Endothelial cell of umbilical vein (primary cell): ENCODE data around the gene CPNE7. TPM values are rescaled to one million over a fixed set of nuclear protein-coding genes. Genes with fewer than 3 reads are reported as not detected.

ENCODE experiments used
- BruUV-seq: library from RNA; stranded (reverse); fragments of 400-500 nt; replicated peaks from 2 replicates; lab custom pipeline; 2021; lab: Mats Ljungman, UMichigan
- CTCF ChIA-PET: fragments of 300-600, 350-600 bp; sonication (Branson Sonifier 250); formaldehyde crosslinking; loops from one replicate; lab custom pipeline; 2021; ENCODE audit warnings: antibody characterized with exemption, inconsistent platforms; lab: Charles Lee
- POLR2A ChIA-PET: fragments of 300-600, 350-600 bp; sonication (Branson Sonifier 250); formaldehyde crosslinking; loops from one replicate; lab custom pipeline; 2021; ENCODE audit warnings: antibody characterized with exemption, inconsistent platforms; lab: Charles Lee
- DNase-seq: peaks from one replicate; pipeline ENCODE4 v3.0.0-alpha.2; 2011; ENCODE audit warnings: low read depth, low spot score
- FAIRE-seq: peaks from 2 replicates; lab custom pipeline; 2011; peaks lifted over from hg19 to GRCh38; lab: Jason Lieb, UNC
- H2AFZ ChIP-seq: 2 replicates; pipeline ENCODE4 v1.6.0; 2012; ENCODE audit warnings: low read depth, low read length, control low read depth, inconsistent platforms
- H3K27ac ChIP-seq: 2 replicates; pipeline ENCODE4 v1.5.1; 2011; ENCODE audit warnings: low read depth, mild to moderate bottlenecking, control low read depth, low read length, moderate library complexity; ENCODE audit not compliant: insufficient read depth
- H3K27me3 ChIP-seq, 2 experiments: 2 replicates each; pipeline versions ENCODE4 v1.6.0 to v1.6.1; 2011; ENCODE audit warnings: low read length in 2 of 2, mixed read lengths in 1 of 2; ENCODE audit not compliant: control insufficient read depth in 2 of 2, insufficient read depth in 2 of 2
- H3K36me3 ChIP-seq, 2 experiments: 2 replicates in 1 of 2; 3 replicates in 1 of 2; pipeline ENCODE4 v1.5.1; 2011; ENCODE audit warnings: low read length in 2 of 2, mild to moderate bottlenecking in 1 of 2, moderate library complexity in 1 of 2; ENCODE audit not compliant: control insufficient read depth in 2 of 2, insufficient read depth in 2 of 2; ENCODE audit errors: extremely low read depth in 1 of 2
- H3K4me1 ChIP-seq: 3 replicates; pipeline ENCODE4 v1.5.1; 2011; ENCODE audit warnings: mild to moderate bottlenecking, low read length; ENCODE audit not compliant: control insufficient read depth, insufficient read depth; ENCODE audit errors: extremely low read depth
- H3K4me2 ChIP-seq: 2 replicates; pipeline ENCODE4 v1.6.1; 2011; ENCODE audit warnings: low read length, control low read depth, mixed read lengths; ENCODE audit not compliant: insufficient read depth
- H3K4me3 ChIP-seq, 3 experiments: fragments of 200-600 bp in 1 of 3; sonication (generic), shearing (Covaris generic) in 1 of 3; replicated peaks in 1 of 3; 2 replicates each; pipeline ENCODE4 v1.5.1; 2011 to 2016; ENCODE audit warnings: control low read depth in 3 of 3, low read length in 3 of 3, mild to moderate bottlenecking in 2 of 3, inconsistent platforms in 1 of 3, low read depth in 1 of 3, moderate library complexity in 1 of 3; ENCODE audit not compliant: insufficient read depth in 1 of 3
- H3K79me2 ChIP-seq: 2 replicates; pipeline ENCODE4 v1.6.0; 2012; ENCODE audit warnings: low read length, inconsistent platforms; ENCODE audit not compliant: control insufficient read depth, insufficient read depth
- H3K9ac ChIP-seq: replicated peaks from 2 replicates; pipeline ENCODE3; 2011; ENCODE audit warnings: low read length, control low read depth; ENCODE audit not compliant: insufficient read depth; ENCODE audit errors: extremely low read depth
- H3K9me1 ChIP-seq: replicated peaks from 3 replicates; pipeline ENCODE4 v1.6.0; 2011; ENCODE audit warnings: mild to moderate bottlenecking, low read length; ENCODE audit not compliant: control insufficient read depth, insufficient read depth; ENCODE audit errors: extremely low read depth
- H3K9me3 ChIP-seq: replicated peaks from 2 replicates; pipeline ENCODE4 v1.5.1; 2012; ENCODE audit warnings: low read length, inconsistent platforms; ENCODE audit not compliant: control insufficient read depth, insufficient read depth
- H4K20me1 ChIP-seq: replicated peaks from 2 replicates; pipeline ENCODE3; 2011; ENCODE audit warnings: mild to moderate bottlenecking, low read length; ENCODE audit not compliant: control insufficient read depth, insufficient read depth; ENCODE audit errors: extremely low read depth
- EZH2 ChIP-seq: IDR thresholded peaks from 2 replicates; pipeline ENCODE4 v1.6.1; 2012; ENCODE audit warnings: borderline replicate concordance, low read depth, mild to moderate bottlenecking, moderate library complexity, low read length, inconsistent platforms; ENCODE audit not compliant: severe bottlenecking
- FOS ChIP-seq: IDR thresholded peaks from 2 replicates; pipeline ENCODE4 v1.6.1; 2011; ENCODE audit warnings: mild to moderate bottlenecking, low read length, moderate library complexity, borderline replicate concordance; ENCODE audit not compliant: insufficient read depth
- GATA2 ChIP-seq: IDR thresholded peaks from 2 replicates; pipeline ENCODE4 v1.7.0; 2011; ENCODE audit warnings: low read depth, mild to moderate bottlenecking, moderate library complexity, mixed read lengths, low read length; ENCODE audit not compliant: insufficient read length, insufficient read depth
- JUN ChIP-seq: IDR thresholded peaks from 2 replicates; pipeline ENCODE4 v1.6.1; 2011; ENCODE audit warnings: borderline replicate concordance, low read depth; ENCODE audit not compliant: insufficient read length, insufficient read depth
- MAX ChIP-seq: IDR thresholded peaks from 2 replicates; pipeline ENCODE4 v1.6.1; 2011; ENCODE audit not compliant: insufficient read depth, insufficient read length
- MYC ChIP-seq: IDR thresholded peaks from one replicate; pipeline ENCODE4 v1.6.1; 2011; ENCODE audit warnings: mild to moderate bottlenecking, low read depth, low read length
- POLR2A ChIP-seq: IDR thresholded peaks from 2 replicates; pipeline ENCODE4 v1.6.1; 2012; ENCODE audit warnings: low read depth, mild to moderate bottlenecking, control low read depth, low read length
- POLR2AphosphoS5 ChIP-seq: IDR thresholded peaks from 2 replicates; pipeline ENCODE4 v1.6.1; 2012; ENCODE audit warnings: low read depth, mild to moderate bottlenecking, control low read depth, low read length, moderate library complexity; ENCODE audit not compliant: insufficient read depth
- dilution Hi-C: fragments of 300-500 bp; cut with MboI; formaldehyde crosslinking; loops from one replicate; pipeline ENCODE4 v1.15.0; 2019; ENCODE audit warnings: low sequenced_read_pairs; ENCODE audit not compliant: extremely low pct_ligation_motif_present
- intact Hi-C: fragments of 100-400 bp; cut with micrococcal nuclease; formaldehyde crosslinking; loops from one replicate; pipeline ENCODE4 v1.10.0; 2022
- polyA plus RNA-seq, 4 experiments: library from polyadenylated mRNA; depleted of rRNA in 3 of 4; stranded (reverse) in 3 of 4; unstranded in 1 of 4; fragments of >200 nt; gene quantifications; 2 replicates each; pipeline versions ENCODE4 v1.2.1 to v1.2.3, GENCODE V29; 2011 to 2012; ENCODE audit warnings: missing spikeins in 1 of 4
- total RNA-seq: library from RNA; stranded (reverse); gene quantifications from 2 replicates; pipeline ENCODE4 v1.2.3, GENCODE V29; 2021
- TF ChIP-seq, protein P1 (sequence below), 2 donors: IDR thresholded peaks; 1 replicate in 1 of 2; 2 replicates in 1 of 2; pipeline ENCODE4 v1.5.1; 2011; ENCODE audit warnings: low read length in 2 of 2, mild to moderate bottlenecking in 2 of 2, moderate library complexity in 2 of 2, control low read depth in 1 of 2, inconsistent platforms in 1 of 2, low read depth in 1 of 2; ENCODE audit not compliant: insufficient read depth in 1 of 2; ENCODE audit errors: extremely low read depth in 1 of 2

The CPNE7 gene
- total and polyA plus RNA-seq, 2 donors (not counting 3 experiments of a cell fraction or from before 2014, with no cell fraction given): 2.0 to 5.9 TPM

DNA sequence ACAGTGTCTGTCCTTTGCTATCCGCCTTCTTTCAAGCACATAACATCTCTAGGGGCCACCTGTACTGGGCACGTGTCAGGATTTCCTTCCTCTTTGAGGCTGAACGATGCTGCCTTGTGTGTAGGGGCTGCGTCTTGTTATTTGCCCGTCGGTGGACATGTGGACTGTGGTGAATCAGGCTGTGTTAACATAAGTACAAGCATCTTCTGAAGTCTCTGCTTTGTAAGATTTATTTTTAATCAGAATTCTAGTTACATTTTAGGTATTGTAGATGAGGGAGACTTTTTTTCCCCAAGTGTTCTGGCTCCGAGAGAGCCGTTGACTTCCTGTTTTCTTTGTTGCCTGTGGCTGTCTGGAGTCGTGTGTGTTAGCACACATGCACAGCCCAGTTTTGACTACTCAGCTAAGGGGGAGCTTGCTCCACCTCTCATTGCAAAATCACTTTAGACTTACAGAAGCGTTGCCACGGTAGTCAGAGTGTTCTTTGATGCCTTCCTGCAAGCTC lies 41.3 kb upstream of the CPNE7 start:
- Histone ChIP-seq H3K79me2 (peaks cover 7% of the 10 kb centered on the region), H2AFZ (no peak overlapping the region), H3K27ac (no peak overlapping the region), H3K4me3 (no peak overlapping the region), H3K4me1 (peaks cover 17% of the 10 kb centered on the region), H3K9me3 (no peaks in the 10 kb centered on the region), H3K27me3 (no peaks in the 10 kb centered on the region), H3K36me3 (peaks cover 0 to 43% of the 10 kb centered on the region in 2 experiments), H4K20me1 (no peaks in the 10 kb centered on the region), H3K9me1 (no peaks in the 10 kb centered on the region), H3K9ac (no peak overlapping the region), H3K4me2 (no peak overlapping the region)
- ChIA-PET POLR2A (interaction anchor here (0.7 kb wide), 1 partner anchor 22 kb away, joined by 3 read pairs; no protein-coding TSS in a partner anchor), CTCF (interaction anchor here (1.5 kb wide), 2 partner anchors 16 to 23 kb away, joined by 3 to 5 read pairs; no protein-coding TSS in a partner anchor)
- peak; percentile 60 for TF ChIP-seq MAX
- TF ChIP-seq EZH2: no peak
- intact Hi-C loops (loop anchor here (2.0 kb wide), 1 partner anchor 22 kb away; no protein-coding TSS in a partner anchor), dilution Hi-C loops (no loop called here)
- FAIRE-seq (peak; percentile 73), DNase-seq (peak; percentile 63)
- BruUV-seq: no TSS peak

- H3K4me1 ChIP-seq: peaks cover 17% of the 10 kb centered on the region
- H3K9me3 ChIP-seq: no peaks in the 10 kb centered on the region
- H4K20me1 ChIP-seq: no peaks in the 10 kb centered on the region
- peaks cover 0 to 38% of the 10 kb centered on the region in 2 experiments for H3K36me3 ChIP-seq
- no peak overlapping the region for H3K27ac ChIP-seq
- no TSS peak for BruUV-seq
- no peak for TF ChIP-seq JUN
- TF ChIP-seq MYC: no peak
- TF ChIP-seq GATA2: no peak
- TF ChIP-seq, protein P1, sequence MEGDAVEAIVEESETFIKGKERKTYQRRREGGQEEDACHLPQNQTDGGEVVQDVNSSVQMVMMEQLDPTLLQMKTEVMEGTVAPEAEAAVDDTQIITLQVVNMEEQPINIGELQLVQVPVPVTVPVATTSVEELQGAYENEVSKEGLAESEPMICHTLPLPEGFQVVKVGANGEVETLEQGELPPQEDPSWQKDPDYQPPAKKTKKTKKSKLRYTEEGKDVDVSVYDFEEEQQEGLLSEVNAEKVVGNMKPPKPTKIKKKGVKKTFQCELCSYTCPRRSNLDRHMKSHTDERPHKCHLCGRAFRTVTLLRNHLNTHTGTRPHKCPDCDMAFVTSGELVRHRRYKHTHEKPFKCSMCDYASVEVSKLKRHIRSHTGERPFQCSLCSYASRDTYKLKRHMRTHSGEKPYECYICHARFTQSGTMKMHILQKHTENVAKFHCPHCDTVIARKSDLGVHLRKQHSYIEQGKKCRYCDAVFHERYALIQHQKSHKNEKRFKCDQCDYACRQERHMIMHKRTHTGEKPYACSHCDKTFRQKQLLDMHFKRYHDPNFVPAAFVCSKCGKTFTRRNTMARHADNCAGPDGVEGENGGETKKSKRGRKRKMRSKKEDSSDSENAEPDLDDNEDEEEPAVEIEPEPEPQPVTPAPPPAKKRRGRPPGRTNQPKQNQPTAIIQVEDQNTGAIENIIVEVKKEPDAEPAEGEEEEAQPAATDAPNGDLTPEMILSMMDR (IDR thresholded peaks at IDR 0.05; ENCODE audit: extremely low read depth in 1 of 2, insufficient read depth in 1 of 2, low read depth in 1 of 2, low read length in 2 of 2): no peak
- TF ChIP-seq FOS: no peak
- no peak for TF ChIP-seq POLR2A
- TF ChIP-seq EZH2: no peak
- no peak for TF ChIP-seq POLR2AphosphoS5
- TF ChIP-seq MAX: no peak
- H3K4me3 ChIP-seq: no peak overlapping the region
- POLR2A ChIA-PET: no interaction called here
- CTCF ChIA-PET: no interaction called here
- H2AFZ ChIP-seq: no peak overlapping the region
- DNase-seq: no peak
- H3K4me2 ChIP-seq: no peak overlapping the region
- FAIRE-seq: no peak
- H3K79me2 ChIP-seq: peaks cover 7% of the 10 kb centered on the region
- H3K9me1 ChIP-seq: no peaks in the 10 kb centered on the region
- dilution Hi-C loops (no loop called here), intact Hi-C loops (no loop called here)
- no peak overlapping the region for H3K9ac ChIP-seq
- H3K27me3 ChIP-seq: no peaks in the 10 kb centered on the region
Observed at GRCh38 chr16:89536371-89536770, 39.2 kb upstream of the CPNE7 start.
